HEK293 (cell line): ENCODE data around the gene ZNF732.

Experiments
- ZBTB7A ChIP-seq: fragments of 450-650 bp; formaldehyde crosslinking; IDR thresholded peaks from 2 replicates; pipeline ENCODE4 v1.5.1; 2016; ENCODE audit warnings: low read depth, missing biosample characterization, missing genetic modification characterization
- ZNF274 ChIP-seq, 2 experiments: fragments of 200-500 bp in 1 of 2; fragments of 450-650 bp in 1 of 2; sonication (Bioruptor generic) in 1 of 2; formaldehyde crosslinking in 1 of 2; IDR thresholded peaks; 2 replicates each; pipeline versions ENCODE4 v1.5.1 to v1.6.1; 2014 to 2016; ENCODE audit warnings: borderline replicate concordance in 1 of 2, inconsistent platforms in 1 of 2, low read length in 1 of 2, missing biosample characterization in 1 of 2, missing genetic modification characterization in 1 of 2
- ZNF354C ChIP-seq: fragments of 450-650 bp; formaldehyde crosslinking; IDR thresholded peaks from 2 replicates; pipeline ENCODE4 v1.5.1; 2016; ENCODE audit warnings: missing biosample characterization, missing genetic modification characterization, low read depth, borderline replicate concordance
- ZNF391 ChIP-seq: fragments of 450-650 bp; formaldehyde crosslinking; IDR thresholded peaks from 2 replicates; pipeline ENCODE4 v1.5.1; 2016; ENCODE audit warnings: low read depth, missing biosample characterization, missing genetic modification characterization, borderline replicate concordance
- ZNF394 ChIP-seq: fragments of 450-650 bp; formaldehyde crosslinking; IDR thresholded peaks from 2 replicates; pipeline ENCODE4 v1.5.1; 2016; ENCODE audit warnings: missing biosample characterization, missing genetic modification characterization, mild to moderate bottlenecking, moderate library complexity, borderline replicate concordance
- ZNF707 ChIP-seq: fragments of 450-650 bp; formaldehyde crosslinking; IDR thresholded peaks from 2 replicates; pipeline ENCODE4 v1.5.1; 2016; ENCODE audit warnings: missing biosample characterization, missing genetic modification characterization
- ZNF747 ChIP-seq: fragments of 450-650 bp; formaldehyde crosslinking; IDR thresholded peaks from 2 replicates; pipeline ENCODE4 v1.5.1; 2016; ENCODE audit warnings: missing biosample characterization, missing genetic modification characterization
- ZNF843 ChIP-seq: fragments of 450-650 bp; formaldehyde crosslinking; IDR thresholded peaks from 2 replicates; pipeline ENCODE4 v1.5.1; 2016; ENCODE audit warnings: missing biosample characterization, missing genetic modification characterization
- TF ChIP-seq, protein P1 (sequence below): fragments of 450-650 bp; formaldehyde crosslinking; IDR thresholded peaks from 2 replicates; pipeline ENCODE4 v1.5.1; 2016; ENCODE audit warnings: missing biosample characterization, missing genetic modification characterization
- TF ChIP-seq, protein P2 (sequence below): fragments of 450-650 bp; formaldehyde crosslinking; IDR thresholded peaks from 2 replicates; pipeline ENCODE4 v1.5.1; 2016; ENCODE audit warnings: missing biosample characterization, missing genetic modification characterization
- TF ChIP-seq, protein P3 (sequence below): fragments of 450-650 bp; formaldehyde crosslinking; IDR thresholded peaks from 2 replicates; pipeline ENCODE4 v1.5.1; 2016; ENCODE audit warnings: missing biosample characterization, missing genetic modification characterization
- TF ChIP-seq, protein P4 (sequence below): fragments of 450-650 bp; formaldehyde crosslinking; optimal IDR thresholded peaks from 2 replicates; pipeline ENCODE3; 2016; ENCODE audit warnings: missing biosample characterization, mild to moderate bottlenecking, missing genetic modification characterization
- TF ChIP-seq, protein P5 (sequence below): IDR thresholded peaks from 2 replicates; pipeline ENCODE4 v1.6.1; 2011; ENCODE audit warnings: mild to moderate bottlenecking, low read depth, low read length, borderline replicate concordance

DNA sequence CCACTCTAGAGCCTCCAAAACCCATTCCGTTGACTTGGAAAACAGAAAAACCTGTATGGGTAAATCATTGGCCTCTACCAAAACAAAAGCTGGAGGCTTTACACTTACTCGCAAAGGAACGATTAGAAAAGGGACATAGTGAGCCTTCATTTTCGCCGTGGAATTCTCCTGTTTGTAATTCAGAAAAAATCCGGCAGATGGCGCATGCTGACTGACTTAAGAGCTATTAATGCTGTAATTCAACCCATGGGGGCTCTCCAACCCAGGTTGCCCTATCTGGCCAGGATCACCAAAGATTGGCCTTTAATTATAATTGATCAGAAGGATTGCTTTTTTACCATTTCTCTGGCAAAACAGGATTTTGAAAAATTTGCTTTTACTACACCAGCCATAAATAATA, 60.8 kb downstream of the ZNF732 start:
- no peak for TF ChIP-seq ZNF394
- no peak for TF ChIP-seq ZNF747 (tag by site-specific recombination)
- no peak for TF ChIP-seq ZBTB7A (tag by site-specific recombination)
- no peak for TF ChIP-seq ZNF274 (IDR thresholded peaks at IDR 0.05; ENCODE audit: low read length)
- TF ChIP-seq ZNF274 (tag by site-specific recombination; IDR thresholded peaks at IDR 0.05; ENCODE audit: borderline replicate concordance): no peak
- TF ChIP-seq, protein P1, sequence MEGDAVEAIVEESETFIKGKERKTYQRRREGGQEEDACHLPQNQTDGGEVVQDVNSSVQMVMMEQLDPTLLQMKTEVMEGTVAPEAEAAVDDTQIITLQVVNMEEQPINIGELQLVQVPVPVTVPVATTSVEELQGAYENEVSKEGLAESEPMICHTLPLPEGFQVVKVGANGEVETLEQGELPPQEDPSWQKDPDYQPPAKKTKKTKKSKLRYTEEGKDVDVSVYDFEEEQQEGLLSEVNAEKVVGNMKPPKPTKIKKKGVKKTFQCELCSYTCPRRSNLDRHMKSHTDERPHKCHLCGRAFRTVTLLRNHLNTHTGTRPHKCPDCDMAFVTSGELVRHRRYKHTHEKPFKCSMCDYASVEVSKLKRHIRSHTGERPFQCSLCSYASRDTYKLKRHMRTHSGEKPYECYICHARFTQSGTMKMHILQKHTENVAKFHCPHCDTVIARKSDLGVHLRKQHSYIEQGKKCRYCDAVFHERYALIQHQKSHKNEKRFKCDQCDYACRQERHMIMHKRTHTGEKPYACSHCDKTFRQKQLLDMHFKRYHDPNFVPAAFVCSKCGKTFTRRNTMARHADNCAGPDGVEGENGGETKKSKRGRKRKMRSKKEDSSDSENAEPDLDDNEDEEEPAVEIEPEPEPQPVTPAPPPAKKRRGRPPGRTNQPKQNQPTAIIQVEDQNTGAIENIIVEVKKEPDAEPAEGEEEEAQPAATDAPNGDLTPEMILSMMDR (tag by site-specific recombination): no peak
- TF ChIP-seq ZNF843 (tag by site-specific recombination): no peak
- TF ChIP-seq ZNF391 (tag by site-specific recombination): no peak
- TF ChIP-seq, protein P2, sequence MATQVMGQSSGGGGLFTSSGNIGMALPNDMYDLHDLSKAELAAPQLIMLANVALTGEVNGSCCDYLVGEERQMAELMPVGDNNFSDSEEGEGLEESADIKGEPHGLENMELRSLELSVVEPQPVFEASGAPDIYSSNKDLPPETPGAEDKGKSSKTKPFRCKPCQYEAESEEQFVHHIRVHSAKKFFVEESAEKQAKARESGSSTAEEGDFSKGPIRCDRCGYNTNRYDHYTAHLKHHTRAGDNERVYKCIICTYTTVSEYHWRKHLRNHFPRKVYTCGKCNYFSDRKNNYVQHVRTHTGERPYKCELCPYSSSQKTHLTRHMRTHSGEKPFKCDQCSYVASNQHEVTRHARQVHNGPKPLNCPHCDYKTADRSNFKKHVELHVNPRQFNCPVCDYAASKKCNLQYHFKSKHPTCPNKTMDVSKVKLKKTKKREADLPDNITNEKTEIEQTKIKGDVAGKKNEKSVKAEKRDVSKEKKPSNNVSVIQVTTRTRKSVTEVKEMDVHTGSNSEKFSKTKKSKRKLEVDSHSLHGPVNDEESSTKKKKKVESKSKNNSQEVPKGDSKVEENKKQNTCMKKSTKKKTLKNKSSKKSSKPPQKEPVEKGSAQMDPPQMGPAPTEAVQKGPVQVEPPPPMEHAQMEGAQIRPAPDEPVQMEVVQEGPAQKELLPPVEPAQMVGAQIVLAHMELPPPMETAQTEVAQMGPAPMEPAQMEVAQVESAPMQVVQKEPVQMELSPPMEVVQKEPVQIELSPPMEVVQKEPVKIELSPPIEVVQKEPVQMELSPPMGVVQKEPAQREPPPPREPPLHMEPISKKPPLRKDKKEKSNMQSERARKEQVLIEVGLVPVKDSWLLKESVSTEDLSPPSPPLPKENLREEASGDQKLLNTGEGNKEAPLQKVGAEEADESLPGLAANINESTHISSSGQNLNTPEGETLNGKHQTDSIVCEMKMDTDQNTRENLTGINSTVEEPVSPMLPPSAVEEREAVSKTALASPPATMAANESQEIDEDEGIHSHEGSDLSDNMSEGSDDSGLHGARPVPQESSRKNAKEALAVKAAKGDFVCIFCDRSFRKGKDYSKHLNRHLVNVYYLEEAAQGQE: no peak
- no peak for TF ChIP-seq ZNF354C (tag by site-specific recombination)
- TF ChIP-seq, protein P3, sequence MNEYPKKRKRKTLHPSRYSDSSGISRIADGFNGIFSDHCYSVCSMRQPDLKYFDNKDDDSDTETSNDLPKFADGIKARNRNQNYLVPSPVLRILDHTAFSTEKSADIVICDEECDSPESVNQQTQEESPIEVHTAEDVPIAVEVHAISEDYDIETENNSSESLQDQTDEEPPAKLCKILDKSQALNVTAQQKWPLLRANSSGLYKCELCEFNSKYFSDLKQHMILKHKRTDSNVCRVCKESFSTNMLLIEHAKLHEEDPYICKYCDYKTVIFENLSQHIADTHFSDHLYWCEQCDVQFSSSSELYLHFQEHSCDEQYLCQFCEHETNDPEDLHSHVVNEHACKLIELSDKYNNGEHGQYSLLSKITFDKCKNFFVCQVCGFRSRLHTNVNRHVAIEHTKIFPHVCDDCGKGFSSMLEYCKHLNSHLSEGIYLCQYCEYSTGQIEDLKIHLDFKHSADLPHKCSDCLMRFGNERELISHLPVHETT: no peak
- TF ChIP-seq, protein P4, sequence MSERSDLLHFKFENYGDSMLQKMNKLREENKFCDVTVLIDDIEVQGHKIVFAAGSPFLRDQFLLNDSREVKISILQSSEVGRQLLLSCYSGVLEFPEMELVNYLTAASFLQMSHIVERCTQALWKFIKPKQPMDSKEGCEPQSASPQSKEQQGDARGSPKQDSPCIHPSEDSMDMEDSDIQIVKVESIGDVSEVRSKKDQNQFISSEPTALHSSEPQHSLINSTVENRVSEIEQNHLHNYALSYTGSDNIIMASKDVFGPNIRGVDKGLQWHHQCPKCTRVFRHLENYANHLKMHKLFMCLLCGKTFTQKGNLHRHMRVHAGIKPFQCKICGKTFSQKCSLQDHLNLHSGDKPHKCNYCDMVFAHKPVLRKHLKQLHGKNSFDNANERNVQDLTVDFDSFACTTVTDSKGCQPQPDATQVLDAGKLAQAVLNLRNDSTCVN: no peak
- TF ChIP-seq, protein P5, sequence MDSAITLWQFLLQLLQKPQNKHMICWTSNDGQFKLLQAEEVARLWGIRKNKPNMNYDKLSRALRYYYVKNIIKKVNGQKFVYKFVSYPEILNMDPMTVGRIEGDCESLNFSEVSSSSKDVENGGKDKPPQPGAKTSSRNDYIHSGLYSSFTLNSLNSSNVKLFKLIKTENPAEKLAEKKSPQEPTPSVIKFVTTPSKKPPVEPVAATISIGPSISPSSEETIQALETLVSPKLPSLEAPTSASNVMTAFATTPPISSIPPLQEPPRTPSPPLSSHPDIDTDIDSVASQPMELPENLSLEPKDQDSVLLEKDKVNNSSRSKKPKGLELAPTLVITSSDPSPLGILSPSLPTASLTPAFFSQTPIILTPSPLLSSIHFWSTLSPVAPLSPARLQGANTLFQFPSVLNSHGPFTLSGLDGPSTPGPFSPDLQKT: no peak
- no peak for TF ChIP-seq ZNF707 (tag by site-specific recombination)
